Subcutaneous adipose tissue (tissue), 4 donors: ENCODE data around the gene MKS1. TPM values are rescaled to one million over a fixed set of nuclear protein-coding genes. Genes with fewer than 3 reads are reported as not detected.

Experiments
- total RNA-seq, 4 donors: library from RNA; depleted of rRNA; stranded (reverse); fragments of >200 nt; gene quantifications; one replicate each; pipeline ENCODE4 v1.1.0, GENCODE V29; 2016
- TF ChIP-seq, protein P1 (sequence below): fragments of 450-650 bp; IDR thresholded peaks from one replicate; pipeline ENCODE4 v1.5.1; 2016; ENCODE audit warnings: low read depth, mild to moderate bottlenecking, control low read depth, antibody characterized with exemption, moderate library complexity

The MKS1 gene
- total RNA-seq, 4 donors from 2014 or later, result 6.0 to 14.3 (median 9.6) TPM

DNA sequence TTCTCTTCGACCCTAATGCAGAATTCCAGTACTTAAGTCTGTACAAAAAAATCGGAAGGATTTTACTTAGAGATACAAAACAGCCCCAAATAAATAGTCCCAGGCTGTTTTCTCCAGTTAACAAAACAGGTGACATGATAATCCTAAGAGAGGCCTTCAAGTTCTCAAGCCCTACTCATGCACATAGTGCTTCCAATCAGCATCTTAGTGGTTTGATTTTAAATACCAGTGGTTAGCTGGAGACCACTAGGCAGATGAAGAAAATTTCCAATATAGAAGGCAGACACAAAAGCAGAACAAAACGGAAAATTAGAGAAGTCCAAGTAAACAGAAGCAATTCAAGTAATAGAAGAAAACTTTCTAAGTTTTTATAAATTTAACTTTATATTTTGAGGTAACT is 57.5 kb downstream of the MKS1 start:
- TF ChIP-seq, protein P1, sequence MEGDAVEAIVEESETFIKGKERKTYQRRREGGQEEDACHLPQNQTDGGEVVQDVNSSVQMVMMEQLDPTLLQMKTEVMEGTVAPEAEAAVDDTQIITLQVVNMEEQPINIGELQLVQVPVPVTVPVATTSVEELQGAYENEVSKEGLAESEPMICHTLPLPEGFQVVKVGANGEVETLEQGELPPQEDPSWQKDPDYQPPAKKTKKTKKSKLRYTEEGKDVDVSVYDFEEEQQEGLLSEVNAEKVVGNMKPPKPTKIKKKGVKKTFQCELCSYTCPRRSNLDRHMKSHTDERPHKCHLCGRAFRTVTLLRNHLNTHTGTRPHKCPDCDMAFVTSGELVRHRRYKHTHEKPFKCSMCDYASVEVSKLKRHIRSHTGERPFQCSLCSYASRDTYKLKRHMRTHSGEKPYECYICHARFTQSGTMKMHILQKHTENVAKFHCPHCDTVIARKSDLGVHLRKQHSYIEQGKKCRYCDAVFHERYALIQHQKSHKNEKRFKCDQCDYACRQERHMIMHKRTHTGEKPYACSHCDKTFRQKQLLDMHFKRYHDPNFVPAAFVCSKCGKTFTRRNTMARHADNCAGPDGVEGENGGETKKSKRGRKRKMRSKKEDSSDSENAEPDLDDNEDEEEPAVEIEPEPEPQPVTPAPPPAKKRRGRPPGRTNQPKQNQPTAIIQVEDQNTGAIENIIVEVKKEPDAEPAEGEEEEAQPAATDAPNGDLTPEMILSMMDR, result no peak

DNA sequence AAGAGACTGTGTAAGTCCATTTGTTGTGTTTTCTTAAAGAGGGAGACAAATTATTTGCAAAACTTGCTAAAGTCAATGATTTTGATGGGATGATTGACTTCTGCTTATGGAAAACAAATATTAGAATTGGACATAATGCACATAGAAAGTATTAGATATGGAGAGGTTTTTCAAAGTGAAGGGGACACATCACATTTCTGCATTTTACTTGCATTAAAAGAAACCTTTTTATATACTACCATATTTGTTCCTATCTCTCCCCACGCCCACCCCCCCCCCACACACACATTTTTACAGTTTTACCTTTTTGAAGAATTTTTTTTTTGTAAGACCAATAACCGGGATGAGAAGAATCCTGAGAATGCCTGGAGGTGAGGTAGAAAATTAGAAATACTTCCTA is 60.9 kb downstream of the MKS1 start:
- TF ChIP-seq, protein P1, result no peak

GRCh38 chr17:58156839-58157803 is 61.9 kb downstream of the MKS1 start:
- TF ChIP-seq, protein P1, result no peak

Other genes with a start within 250 kb of the MKS1 start
- 10 to 100 TPM; 35.0 to 66.8 (median 44.0) TPM for gene VEZF1, start 231.0 kb downstream of the MKS1 start, total RNA-seq
- 100 to 1,000 TPM; 115 to 271 (median 142) TPM for gene SRSF1, start 212.0 kb downstream of the MKS1 start, total RNA-seq
- gene DYNLL2, start 135.8 kb downstream of the MKS1 start, total RNA-seq, result 10 to 100 TPM; 12.2 to 32.4 (median 17.3) TPM
- gene OR4D1, start 70.9 kb downstream of the MKS1 start, total RNA-seq, result not detected
- gene OR4D2, start 52.3 kb downstream of the MKS1 start, total RNA-seq, result not detected
- gene EPX, start 26.5 kb downstream of the MKS1 start, total RNA-seq, result not detected
- not detected for gene LPO, start 19.3 kb upstream of the MKS1 start, total RNA-seq
- under 1 TPM in 2 of 4 donors, not detected in 2; 0.19 to 0.34 TPM for gene MPO, start 61.7 kb upstream of the MKS1 start, total RNA-seq
- 1 to 10 TPM in 2 of 4 donors, under 1 TPM in 2; 0.65 to 4.3 (median 1.1) TPM for gene TSPOAP1, start 109.5 kb upstream of the MKS1 start, total RNA-seq
- 10 to 100 TPM; 27.9 to 58.5 (median 40.9) TPM for gene SUPT4H1, start 132.9 kb upstream of the MKS1 start, total RNA-seq
- not detected for gene RNF43, start 198.3 kb upstream of the MKS1 start, total RNA-seq